ENCODE data around the gene TF. TPM values are rescaled to one million over a fixed set of nuclear protein-coding genes. Genes with fewer than 3 reads are reported as not detected.
A peak's percentile ranks its signal among the peaks of the same experiment; 100 is the strongest.

The TF gene
- polyA plus RNA-seq, 10 donors, result 1.2 to 15.6 (median 2.9) TPM

DNA sequence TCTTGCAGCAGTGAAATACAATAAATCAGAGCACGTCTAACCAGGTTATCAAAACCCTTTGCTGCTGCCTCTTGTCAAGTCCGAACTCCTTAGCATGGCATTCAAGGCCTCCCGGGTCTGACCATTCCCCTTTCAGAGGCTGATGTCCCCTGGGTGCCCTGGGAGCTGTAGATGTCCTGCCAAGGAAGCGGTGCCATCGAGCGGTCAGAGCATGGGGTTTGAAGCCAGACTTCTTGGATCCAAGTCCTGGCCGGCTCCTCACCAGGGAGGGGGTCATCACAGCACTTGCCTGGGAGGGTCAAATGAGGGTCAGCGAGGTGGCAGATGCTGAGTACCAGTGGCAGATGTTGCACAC is 496 bp downstream of the TF start:
- DNase-seq, result no peak

DNA sequence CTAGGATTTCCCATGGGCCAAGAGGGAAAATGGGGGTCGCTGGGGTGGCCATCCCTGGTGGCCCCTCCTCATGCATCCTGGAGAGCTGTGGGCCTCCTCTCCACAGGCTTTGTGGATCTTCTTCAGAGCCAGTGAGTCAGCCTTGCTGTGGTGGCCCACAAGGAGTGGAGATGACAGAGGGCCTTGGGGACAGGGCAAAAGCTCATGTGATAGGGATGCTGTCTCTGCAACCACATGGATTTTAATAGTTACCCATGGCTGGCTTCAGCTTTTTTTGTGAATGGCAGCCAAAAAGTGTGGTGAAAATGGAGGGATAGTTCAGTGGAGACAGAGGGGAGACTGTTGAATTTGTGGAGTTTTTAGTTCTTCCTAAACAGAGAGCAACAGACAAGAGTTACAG is 1.2 kb downstream of the TF start:
- DNase-seq, result no peak

DNA sequence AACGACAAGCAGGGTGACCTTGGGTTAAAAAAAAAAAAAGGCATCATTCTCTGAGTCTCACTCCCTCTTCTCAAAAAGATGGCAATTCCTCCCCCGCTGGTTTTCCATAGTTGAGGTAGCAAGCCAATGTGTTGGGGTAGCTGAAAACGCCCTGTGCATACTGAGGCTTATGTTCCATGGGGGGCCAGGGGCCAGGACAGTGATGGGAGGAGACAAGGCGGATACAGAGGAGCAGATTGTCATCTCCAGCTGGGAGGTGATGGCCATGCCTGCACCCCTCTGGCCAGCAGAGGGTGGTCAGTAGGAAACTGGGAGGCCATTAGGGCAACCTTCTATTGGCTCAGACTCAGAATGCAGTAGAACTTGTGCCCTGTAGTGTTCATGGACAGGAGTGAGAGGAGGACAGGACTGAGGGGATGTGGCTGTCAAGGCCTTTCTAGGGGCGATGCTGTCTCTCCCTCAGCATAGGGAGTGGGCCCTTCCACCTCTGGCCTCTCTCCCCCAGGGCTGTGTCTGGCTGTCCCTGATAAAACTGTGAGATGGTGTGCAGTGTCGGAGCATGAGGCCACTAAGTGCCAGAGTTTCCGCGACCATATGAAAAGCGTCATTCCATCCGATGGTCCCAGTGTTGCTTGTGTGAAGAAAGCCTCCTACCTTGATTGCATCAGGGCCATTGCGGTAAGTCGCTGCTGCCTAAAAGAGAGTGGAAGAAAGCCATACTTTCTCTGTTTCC is 1.9 kb downstream of the TF start:
- DNase-seq, result no peak

DNA sequence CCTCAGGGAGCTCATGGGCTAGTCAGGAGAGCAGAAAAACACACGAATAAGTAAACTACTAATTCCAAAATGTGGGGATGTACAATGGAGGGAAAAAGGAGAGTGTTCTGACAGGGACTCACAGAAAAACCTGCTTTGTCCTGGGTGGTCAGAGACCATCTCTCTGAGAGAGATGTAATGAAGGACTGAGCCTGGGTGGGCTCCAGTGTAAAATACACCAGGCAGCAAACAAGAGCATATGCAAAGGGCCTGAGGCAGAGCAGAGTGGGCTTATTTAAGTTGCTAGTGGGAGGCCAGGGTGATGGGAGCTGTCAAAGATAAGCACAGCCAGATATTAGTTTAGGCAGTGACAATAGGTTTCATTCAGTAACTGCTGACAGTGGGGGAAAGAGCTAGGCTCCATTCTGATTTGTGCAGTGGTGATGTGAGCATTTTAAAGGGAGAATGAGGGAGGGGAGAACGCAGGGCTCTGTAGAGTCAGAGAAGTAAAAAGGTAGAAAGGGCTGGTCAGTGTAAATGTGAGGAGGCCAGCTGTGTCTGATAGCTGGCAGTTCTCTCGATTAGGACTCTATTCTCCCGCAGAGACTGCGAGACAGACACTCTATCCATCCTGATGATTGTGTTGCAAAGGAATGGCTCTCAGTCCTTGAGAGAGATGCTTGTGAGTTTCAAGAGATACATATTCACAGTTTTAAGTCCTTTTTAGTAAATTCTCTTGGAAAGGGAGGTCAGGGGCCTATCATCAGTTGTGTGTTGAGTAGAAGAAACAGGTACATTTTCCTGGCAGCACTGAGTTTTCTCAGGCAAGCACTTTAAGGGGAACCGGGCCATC is 3.5 kb downstream of the TF start:
- no peak for DNase-seq

DNA sequence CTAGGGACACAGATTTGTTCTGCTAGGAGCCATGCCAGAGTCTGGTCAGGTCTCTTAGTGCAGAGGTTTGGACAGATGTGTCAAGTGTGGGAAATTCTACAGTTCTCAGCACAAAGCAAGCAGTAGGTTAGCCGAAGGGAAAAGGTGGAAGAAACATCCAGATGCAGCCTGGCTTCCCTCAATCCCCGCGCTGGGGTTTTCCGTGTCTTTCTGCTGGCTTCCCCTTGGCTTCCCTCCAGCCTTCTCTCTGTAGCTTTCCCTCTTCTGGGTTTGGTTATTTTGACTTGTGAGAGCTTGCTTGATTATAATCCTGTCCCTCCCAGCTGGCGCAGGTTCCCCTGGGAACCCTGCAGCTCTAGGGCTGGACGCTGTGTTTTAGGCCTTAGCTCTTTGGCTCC is 4.1 kb downstream of the TF start:
- peak in 2 of 3 donors; percentile 19 to 54 for DNase-seq

DNA sequence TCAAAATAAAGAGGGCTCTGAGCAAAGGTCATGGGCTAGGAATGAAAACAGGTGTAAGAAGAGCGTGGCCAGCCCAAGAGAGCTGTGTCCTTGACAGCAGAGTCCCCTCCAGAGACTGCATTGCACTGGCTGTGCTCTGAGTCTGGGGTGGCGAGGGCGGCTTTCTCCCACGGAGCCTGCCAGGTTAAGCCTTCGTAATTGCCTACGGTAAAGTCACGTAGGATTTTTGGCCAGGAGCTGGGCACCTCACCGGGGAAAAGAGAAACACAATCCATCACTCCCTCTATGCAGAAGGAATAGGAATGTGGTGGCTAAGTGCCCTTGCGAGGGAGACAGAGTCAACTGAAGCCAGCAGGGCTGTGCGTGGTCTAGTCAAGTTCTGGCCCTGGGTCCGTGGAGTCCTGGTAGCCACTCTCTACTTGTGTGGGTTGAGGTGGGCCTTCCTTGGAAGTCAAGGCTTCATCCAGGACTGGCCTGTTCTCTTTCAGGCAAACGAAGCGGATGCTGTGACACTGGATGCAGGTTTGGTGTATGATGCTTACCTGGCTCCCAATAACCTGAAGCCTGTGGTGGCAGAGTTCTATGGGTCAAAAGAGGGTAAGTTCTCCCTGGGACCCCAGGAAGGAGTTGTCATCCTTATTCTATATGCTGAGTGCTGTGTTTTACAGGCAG is 7.0 kb downstream of the TF start:
- no peak for DNase-seq

DNA sequence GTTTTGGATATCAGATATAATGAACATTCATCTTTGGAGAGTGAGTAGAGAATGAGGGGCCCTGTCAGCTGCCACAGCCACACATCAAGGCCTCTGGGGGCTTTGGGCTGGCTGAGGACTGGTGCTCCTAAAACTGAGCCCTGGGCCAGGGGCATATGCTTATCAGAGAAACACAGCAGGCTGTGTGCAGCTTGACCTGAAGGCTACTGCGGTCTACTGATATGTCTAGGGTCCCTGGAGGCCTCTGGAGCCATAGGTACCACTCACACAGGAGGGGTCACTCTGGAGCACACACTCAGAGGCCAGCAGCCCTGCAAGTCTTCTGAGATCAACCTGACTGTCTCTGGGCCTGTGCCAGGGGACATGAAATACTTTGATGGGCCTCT is 7.6 kb downstream of the TF start:
- no peak for DNase-seq

DNA sequence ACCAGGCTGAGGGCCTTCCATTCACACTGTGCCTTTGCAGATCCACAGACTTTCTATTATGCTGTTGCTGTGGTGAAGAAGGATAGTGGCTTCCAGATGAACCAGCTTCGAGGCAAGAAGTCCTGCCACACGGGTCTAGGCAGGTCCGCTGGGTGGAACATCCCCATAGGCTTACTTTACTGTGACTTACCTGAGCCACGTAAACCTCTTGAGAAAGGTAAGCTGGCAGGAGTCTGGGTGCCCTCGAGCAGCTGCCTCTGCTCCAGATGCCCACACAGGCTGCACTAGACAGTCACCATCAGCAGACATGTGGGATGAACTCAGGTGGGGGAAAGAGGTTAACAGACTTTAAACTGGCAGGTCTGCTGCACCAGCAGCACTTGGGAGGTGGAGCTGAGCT is 8.3 kb downstream of the TF start:
- DNase-seq, result no peak

DNA sequence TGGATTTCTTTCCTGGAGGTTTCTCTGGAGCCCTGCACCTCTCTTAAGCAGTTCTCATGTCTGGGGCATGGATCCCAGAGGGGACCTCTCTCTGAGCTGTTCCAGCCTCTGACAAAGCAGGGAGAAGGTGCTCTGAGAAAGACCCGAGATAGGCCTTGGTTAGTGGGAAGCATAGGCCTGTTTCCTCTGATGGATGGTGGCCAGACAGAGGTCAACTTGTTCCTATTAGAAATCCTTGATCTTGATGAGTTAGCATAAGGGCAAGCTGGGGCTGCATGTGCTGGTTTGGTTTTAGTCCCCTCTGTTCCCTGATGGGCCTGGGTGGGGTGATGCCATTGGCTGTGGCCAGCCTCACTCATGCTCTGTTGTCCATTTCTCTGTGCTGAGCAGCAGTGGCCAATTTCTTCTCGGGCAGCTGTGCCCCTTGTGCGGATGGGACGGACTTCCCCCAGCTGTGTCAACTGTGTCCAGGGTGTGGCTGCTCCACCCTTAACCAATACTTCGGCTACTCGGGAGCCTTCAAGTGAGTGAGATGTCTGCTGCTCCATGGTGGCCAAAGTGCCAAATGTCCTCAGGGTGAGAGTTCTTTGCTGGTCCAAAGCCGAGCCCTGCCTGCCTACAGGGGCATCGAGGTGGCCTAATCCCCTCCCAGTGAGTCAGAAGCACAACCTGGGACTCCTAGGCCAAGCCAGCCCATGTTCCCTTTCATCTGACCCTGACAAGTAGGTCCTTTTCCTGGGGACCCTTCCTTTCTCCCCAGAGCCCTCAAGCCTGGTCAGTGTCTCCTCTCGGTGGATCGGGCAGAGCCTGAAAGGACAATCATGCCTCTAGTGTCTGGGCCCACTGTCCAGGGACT is 9.0 kb downstream of the TF start:
- DNase-seq, result no peak

DNA sequence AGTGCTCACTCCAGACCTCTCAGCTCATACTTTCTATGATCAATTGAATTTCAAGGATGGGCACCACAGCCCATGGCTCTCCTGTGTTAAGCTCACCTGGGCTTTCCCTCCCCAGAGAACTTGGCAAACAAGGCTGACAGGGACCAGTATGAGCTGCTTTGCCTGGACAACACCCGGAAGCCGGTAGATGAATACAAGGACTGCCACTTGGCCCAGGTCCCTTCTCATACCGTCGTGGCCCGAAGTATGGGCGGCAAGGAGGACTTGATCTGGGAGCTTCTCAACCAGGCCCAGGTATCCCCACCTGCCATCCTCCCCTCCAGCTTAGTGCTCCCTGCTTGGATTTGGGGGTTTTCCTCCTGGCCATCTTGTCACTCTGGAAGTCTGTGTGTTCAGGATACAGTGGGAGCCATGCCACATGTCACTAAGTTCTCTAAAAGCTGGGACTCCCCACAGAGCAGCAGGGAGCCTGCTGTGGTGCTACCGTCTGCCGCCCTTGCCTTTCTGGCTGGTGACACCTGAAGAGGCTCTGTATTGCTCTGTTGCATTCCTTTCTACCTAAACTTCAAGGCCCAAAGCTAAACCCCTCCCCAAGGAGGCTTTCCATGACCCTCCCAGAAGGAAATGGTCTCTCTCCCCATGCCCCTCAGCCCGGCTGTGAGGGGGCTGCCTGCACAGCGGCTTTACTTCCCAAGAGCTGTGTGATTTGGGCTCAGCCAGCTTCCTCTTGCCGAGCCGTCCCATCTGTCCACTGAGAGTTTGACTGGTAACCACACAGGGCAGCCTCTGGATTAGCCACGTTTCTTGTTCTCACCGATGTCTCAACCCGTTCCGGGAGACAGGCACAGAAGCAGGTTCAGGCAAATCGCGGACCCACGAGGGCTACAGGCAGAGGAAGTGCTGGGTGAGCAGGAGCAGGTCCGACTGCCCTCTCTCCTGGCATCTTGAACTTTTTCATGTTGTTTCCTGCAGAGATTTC is 10.8 kb downstream of the TF start:
- no peak for DNase-seq

DNA sequence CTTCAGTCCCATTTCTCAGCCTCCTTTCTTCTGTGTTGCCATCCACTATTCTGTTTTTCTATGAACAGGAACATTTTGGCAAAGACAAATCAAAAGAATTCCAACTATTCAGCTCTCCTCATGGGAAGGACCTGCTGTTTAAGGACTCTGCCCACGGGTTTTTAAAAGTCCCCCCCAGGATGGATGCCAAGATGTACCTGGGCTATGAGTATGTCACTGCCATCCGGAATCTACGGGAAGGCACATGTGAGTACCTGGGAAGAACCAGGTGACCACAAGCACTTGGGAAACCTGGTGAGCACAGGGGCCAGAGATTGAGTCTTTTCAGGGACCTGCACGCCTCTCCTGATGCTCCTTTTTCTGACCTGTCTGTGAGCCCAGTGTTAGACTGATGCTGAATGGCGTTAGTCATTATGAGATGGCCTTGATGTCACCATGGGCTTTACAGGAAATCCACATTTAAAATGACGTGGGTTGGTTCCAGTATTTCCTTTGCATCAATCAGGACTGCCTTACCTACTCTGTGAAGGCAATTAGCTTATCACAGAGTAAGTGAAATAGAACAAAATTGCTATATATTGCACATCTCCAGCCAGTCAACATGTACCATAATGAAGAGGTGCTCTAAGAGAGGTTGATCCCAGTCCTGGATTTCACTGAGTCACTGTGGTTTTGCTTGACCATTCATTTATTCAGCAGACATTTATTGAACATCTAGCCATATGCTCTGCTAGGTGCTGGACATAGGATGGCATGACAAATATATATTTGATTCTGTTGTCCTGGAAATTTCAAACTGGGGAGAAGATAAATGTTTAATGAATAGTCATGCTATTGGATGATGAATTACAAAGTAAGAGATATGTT is 11.7 kb downstream of the TF start:
- no peak for DNase-seq

DNA sequence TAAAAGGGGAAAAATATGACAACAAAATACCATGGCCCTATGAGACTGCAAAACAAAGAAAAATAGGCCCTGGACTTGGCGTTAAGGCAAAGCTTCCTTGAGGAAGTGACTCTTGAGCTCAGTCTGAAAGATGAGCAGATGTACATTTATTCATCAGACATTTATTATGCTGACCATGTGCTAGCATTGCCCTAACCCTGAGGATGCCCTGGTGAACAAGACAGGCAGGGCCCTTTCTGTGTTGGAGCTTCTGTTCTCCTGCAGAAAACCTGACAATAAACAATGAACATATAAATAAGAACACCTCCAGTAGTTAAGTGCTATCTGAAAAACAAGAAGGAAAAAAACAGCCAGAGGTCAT is 12.4 kb downstream of the TF start:
- DNase-seq, result no peak

DNA sequence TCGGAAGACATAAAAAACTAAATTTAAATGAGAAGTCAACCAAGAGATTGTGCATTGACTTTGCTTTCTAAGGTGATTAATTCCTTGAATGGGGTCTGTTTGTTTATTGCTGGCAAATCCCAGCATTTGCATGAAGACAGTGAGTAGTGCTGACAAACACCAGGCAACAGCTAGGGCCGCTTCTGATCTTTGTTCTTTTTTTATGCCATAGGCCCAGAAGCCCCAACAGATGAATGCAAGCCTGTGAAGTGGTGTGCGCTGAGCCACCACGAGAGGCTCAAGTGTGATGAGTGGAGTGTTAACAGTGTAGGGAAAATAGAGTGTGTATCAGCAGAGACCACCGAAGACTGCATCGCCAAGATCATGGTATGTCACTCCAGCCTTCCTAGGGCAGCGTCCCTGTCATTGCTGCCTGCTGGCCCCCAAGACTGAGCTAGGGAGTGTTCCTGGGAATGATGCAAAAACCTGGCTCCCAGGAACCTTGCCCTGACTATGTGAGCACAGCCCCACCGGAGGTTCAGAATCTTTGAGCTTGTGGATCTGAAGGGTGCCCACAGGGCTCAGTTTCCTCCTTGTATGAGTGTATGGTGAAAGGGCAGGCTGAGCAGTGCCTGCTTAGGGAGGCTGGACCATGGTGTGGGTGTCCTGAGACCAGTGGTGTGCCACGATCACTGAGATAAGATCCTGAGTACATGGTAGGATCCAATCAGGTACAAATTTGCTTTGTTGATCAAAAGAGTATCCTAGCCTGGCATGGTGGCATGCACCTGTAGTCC is 13.0 kb downstream of the TF start:
- DNase-seq, result no peak

DNA sequence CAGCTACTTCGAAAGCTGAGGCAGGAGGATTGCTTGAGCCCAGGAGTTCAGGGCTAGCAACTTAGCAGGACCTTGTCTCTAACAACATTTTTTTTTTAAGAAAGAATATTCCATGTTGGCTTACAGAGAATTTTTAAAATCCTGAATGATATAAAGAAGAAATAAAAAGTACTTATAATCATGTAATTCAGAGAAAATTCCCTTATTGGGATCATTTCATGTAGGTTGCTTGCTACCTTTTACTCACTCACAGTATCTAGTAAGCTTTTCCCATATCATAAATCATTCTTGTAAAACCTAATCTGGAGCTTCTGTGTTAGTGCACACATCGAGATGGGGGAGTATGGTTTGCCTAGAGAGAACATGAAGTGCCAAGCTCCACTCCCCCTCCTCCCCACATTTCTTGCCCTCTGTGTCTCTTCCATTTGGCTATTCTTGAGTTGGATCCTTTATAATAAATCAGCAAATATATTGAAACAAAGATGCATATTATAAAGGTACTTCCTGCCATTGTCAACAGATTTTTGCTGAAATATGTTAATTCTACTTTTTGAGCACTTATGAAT is 13.6 kb downstream of the TF start:
- DNase-seq, result no peak

DNA sequence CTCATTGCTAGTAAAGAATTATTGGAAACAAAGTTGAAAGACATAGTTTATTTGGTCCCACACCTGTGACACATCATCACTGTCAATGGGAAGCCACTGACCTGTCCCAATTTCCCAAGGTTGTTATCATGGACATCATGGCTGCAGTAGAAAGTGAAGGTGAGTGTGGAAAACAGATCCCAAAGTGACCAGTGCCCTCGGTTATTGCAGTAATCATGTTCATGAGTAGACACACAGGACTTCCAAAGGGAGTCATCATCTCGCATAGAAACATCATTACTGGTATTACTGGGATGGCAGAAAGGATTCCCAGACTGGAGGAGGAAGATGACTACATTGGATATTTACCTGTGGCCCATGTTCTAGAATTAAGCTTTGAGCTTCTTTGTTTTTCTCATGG is 14.7 kb downstream of the TF start:
- no peak for DNase-seq

DNA sequence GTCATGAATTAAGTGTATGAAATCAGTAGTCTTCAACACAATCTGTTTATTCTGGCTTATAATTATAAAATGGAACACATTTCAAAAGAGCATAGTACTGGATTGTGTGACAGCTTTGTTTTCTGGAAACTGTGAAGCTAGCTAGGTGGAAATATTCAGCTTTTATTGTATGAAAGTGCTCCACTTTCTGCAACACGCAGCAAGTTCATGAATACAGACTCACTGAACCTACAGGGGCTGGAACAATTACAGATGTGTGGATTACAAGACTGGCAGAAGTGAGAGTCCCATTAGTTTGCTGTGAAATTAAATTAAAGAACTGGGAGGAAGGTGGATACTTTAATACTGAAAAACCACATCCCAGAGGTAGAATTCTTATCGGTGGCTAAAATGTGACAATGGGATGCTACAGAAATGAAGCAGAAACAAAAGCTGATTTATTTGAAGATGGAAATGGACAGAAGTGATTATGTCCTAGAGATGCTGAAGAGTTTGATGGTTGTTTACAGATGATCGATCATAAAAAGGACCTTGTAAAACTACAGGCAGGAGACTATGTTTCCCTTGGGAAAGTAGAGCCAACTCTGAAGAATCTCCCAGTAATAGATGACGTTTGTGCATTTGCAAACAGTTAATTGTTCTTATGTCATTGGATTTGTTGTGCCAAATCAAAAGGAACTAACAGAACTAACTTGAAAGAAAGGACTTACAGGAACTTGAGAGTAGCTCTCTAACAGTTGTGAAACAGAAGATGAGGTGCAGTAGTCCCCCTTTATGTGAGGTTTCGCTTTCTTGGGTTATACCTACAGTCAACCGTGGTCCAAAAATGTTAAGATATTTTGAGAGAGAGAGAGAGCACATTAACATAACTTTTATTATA is 15.7 kb downstream of the TF start:
- no peak for DNase-seq

DNA sequence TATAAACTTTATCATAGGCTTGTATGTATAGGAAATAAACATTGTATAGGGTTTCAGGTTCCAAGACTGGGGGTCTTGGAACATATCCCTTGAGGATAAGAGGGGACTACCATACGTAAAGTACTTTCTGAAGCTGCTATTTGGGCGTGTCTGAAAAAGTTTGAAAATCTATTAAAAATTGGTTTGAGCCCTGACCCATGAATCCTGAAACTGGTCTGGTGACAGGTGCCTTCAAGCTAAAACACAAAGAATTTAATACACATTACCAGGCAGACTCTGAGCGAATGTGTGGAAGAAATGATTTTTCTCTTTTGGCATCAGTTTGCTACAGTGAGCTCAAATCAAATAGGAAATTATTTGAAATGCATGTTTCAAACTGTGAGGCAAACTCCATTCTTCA is 16.3 kb downstream of the TF start:
- DNase-seq, result no peak
